GM21423 (cell line): ENCODE results near the gene GNG4.
"Not testable (repeated sequence)": the region's sequence is repeated elsewhere in the genome, so short reads cannot be mapped to it uniquely, and the experiment has no call there.

Experiments used
- ATAC-seq: cut with Tn5 transposase; IDR thresholded peaks from one replicate; pipeline ENCODE4 v1.9.1; 2021; ENCODE audit warnings: mild to moderate bottlenecking, moderate library complexity; ENCODE audit not compliant: unreplicated experiment

The GNG4 gene

GRCh38 chr1:235650341-235651169 lies 971 bp upstream of the GNG4 start:
- ATAC-seq = no peak

GRCh38 chr1:235648954-235649367 lies 623 bp downstream of the GNG4 start:
- ATAC-seq = peak; percentile 64

- ATAC-seq = no peak
Measured at GRCh38 chr1:235648407-235648907, 1.1 kb downstream of the GNG4 start.

GRCh38 chr1:235647537-235647936 lies 2.0 kb downstream of the GNG4 start:
- not testable (repeated sequence) for ATAC-seq

- no peak for ATAC-seq
Measured at GRCh38 chr1:235646463-235646862, 3.1 kb downstream of the GNG4 start.

- ATAC-seq = no peak
Measured at GRCh38 chr1:235644693-235645305, 4.8 kb downstream of the GNG4 start.

GRCh38 chr1:235643837-235644692 lies 5.5 kb downstream of the GNG4 start:
- no peak for ATAC-seq

GRCh38 chr1:235642943-235643371 lies 6.6 kb downstream of the GNG4 start:
- ATAC-seq = no peak

GRCh38 chr1:235642011-235642942 lies 7.3 kb downstream of the GNG4 start:
- ATAC-seq = peak; percentile 58

GRCh38 chr1:235640580-235640979 lies 9.0 kb downstream of the GNG4 start:
- ATAC-seq = no peak

GRCh38 chr1:235639226-235640205 lies 10.1 kb downstream of the GNG4 start:
- ATAC-seq = no peak

GRCh38 chr1:235638612-235639011 lies 11.0 kb downstream of the GNG4 start:
- ATAC-seq = not testable (repeated sequence)

- ATAC-seq = no peak
Measured at GRCh38 chr1:235637756-235638534, 11.6 kb downstream of the GNG4 start.

GRCh38 chr1:235635938-235636662 lies 13.5 kb downstream of the GNG4 start:
- ATAC-seq = no peak

- ATAC-seq = peak; percentile 69
Measured at GRCh38 chr1:235632506-235633401, 16.8 kb downstream of the GNG4 start.

- ATAC-seq = no peak
Measured at GRCh38 chr1:235631816-235632215, 17.8 kb downstream of the GNG4 start.
